Stimulated activated CD4-positive, alpha-beta T cell treated with anti-CD3 and anti-CD28 coated beads, Interleukin-2, amount 100 ng/mL, for 24 hours (primary cell): ENCODE measurements around the gene RPS21.
A peak's percentile ranks its signal among the peaks of the same experiment; 100 is the strongest.

Experiments used
- DNase-seq, 2 donors: peaks; one replicate each; pipeline ENCODE4 v3.0.0-alpha.2; 2020

RPS21 gene

GRCh38 chr20:62400021-62400420, 13.1 kb downstream of the RPS21 start:
- DNase-seq: no peak

GRCh38 chr20:62400541-62400940, 13.6 kb downstream of the RPS21 start:
- DNase-seq: no peak

DNA sequence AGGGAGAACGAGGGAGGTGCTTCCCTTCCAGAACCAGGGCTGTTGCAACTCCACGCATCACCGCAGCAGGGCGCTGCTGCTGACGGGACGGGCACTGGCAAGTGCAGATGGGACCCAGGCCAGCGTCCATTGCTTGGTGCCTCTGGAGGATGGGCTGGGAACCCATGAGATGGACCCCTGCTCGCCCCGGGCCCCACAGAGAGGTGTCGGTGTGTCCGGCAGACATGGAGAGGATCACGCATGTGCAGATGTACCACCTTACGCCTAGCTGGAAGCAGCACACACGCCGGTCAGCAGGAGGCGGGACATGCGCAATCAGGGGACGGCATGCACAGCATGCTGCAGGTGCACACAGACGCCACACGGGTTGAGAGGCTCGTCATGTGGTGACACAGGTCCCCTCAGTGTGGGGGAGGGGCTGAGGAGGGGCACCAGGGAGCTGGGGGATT, 14.5 kb downstream of the RPS21 start:
- no peak for DNase-seq

DNA sequence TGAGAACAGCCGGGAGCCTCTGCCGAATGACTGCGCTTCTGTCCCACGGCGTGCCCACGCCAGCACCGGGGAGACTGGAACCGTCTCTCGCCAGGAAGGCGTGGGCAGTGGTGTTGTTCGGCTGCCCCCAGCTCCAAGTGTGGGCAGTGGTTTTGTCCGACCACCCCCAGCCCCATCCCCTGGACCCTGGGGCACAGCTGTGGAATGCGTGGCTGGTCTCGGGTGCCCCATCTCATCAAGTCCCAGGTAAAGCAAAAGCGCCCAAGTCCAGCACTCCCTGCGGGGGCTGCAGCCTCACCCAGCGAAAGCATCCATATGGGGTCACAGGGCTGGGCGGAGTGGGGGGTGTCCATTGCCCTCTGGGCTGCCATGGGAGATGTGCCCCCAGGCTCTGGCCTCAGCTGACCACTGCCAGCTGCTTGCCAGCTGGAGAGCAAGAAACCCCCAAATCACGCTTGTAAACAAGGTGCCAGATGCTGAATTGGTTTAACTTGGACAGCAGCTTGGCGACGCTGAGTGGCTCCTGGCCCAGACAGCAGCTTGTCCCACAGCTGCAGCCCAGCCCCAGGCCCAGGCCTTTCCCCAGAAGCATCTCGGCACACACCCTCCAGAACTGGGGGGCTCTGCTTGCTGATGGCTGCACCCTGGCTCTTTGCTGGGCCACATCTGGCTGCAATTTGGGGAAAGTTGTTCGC, 15.7 kb downstream of the RPS21 start:
- DNase-seq: no peak

GRCh38 chr20:62403331-62403730, 16.4 kb downstream of the RPS21 start:
- DNase-seq: no peak

DNA sequence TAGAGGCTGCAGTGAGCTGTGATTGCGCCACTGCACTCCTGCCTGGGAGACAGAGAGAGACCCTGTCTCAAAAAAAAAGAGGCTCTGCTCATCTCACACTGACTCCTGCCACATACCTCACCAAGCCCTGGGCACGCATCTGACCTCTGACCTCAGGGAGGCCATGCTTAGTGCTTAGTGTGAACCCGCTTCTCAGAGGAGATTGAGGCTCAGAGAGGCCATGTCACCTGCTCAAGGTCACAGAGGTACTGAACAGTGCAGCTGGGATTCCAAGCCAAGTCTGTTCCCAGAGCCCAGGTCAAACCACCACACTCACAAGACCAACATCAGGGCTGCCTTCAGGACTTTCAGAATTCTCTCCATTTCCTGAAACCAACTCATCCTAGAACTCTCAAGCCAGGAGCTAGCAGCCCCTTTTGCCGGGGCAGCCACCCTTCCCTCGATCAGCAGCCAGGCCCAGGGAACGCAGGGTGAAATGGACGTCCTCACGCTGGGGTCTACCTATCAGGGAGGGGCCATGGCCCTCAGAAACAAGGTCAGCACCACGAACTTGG, 17.3 kb downstream of the RPS21 start:
- DNase-seq: no peak

- no peak for DNase-seq
Measured at GRCh38 chr20:62404761-62405107, 17.8 kb downstream of the RPS21 start.

DNA sequence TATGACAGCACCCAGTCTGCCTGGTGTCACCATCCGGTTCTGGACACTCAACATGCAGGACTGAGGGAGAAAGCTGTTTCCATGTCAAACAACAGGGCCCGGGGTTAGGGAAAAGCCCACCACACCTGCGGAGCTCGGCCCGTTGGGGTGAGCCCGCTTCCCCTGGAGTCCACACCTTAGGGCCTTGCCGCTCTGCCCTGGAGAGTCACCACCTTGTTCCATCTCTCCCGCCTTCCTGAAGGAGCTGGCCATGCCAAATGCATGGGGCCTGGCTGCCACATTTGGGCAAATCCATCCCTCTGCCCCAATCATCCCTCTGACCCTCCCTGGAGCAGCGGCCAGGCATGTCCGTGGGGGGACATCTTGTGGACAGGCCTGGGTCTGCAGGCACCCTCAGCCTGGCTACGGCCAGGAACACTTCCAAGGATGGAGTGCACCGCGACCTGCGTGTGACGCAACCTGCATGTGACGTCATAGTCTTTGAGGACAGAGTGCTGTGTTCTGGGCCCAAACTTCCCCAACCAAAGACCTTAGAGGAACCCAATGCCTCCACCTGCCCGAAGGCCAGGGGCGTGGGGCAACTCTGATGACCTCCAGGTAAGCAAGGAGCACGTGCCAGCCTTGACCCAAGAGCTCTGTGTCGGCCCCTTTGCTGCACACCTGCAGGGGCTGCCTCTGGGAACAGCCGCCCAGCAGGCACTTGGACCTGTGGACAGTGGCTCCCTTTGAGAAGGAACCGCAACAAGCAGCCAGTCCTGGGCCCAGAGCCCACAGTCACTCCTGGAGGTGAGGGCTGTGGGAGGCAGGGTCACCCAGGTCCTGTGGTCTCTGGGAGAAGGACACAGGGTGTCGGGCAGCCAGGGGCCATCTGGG, 18.4 kb downstream of the RPS21 start:
- no peak for DNase-seq

DNA sequence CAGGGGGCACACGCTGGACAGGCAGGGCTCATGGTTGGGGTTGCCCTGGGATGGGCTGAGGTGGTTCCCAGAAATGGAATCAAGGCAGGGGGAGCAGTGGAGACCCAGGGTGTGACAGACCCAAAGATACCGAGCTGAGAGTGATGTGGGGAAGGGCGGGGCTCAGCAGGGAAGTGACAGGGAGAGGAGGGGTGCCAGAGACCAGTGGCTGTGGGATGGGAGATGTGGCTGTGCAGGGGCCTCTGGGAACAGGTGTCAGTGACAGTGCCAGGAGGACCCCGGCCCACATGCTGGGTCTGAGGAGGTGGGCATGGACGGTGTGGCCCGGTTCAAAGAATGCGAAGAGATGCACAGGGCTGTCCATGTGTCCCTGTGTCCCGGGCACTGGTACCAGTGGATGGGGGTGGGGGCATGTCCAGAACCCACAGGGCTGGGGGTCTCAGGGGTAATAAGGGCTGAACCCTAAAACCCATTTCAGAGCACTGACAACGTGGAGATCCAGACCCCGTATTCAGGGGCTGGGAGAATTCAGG, 19.1 kb downstream of the RPS21 start:
- DNase-seq: no peak

DNA sequence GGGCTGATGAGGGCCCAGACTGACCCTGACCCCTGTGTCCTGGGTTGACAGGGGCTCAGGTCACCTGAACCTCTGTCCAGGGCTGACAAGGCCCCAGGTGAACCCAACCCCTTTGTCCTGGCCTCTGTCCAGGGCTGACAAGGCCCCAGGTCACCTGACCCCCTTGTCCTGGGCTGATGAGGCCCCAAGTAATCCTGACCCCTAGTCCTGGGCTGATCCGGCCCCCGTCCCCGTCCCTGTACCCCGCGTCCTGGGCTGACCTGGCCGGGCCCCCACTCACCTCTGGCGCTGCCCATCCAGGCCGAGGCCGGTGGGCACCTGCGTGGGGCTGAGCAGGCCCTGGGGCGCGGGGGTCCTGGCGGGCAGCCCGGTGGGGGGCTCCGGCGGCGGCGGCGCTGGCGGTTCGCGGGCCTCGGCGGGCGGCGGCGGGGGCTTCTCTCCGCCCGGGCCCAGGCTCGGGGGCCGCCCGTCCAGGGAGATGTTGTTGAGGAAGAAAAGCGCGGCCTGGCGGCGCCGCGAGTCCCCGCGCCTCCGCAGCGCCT, 19.8 kb downstream of the RPS21 start:
- DNase-seq: no peak

DNA sequence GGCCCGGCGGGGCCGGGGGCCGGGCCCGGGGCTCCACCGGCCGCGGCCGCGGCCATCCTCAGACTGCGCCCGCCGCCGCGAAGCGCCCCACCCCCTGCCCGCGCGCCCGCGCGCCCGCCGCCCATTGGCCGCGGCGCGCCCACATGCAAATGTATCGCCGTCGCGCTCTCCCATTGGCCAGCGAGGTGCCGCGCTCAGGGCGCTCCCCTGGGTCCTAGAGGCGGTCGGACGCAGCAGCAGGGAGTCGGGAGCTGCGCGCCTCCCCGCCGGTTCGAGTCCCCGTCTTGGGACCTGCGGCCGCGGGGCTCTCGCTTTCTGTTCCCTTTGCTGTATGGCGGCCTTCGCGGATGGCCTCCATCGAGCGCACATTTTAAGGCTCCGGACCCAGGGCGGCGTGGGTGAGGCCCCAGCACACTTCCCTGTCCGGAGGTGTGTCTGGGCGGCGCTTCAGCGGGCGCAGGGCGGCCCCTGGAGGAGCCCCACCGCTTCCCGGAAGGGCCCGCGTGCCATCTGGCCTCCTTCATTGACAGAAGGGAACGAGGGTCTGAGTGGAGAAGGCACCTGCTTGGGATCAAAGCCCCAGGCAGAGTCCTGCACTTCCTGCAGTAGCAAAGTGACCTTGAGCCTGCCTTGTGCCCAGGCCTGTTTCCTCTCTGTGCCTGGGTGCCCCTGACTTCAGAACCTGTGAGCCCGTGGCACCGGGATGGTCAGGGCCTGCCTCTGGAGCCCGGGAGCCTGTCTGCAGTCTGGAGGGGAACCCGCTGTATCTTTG, 20.5 kb downstream of the RPS21 start, which contains the start of gene CABLES2:
Gene CABLES2, minus strand, starts transcription at position 65 of the 772 bp plus-strand sequence. Its CDS starts 9 bp downstream, at position 56.
- peak; percentile 91 for DNase-seq

DNA sequence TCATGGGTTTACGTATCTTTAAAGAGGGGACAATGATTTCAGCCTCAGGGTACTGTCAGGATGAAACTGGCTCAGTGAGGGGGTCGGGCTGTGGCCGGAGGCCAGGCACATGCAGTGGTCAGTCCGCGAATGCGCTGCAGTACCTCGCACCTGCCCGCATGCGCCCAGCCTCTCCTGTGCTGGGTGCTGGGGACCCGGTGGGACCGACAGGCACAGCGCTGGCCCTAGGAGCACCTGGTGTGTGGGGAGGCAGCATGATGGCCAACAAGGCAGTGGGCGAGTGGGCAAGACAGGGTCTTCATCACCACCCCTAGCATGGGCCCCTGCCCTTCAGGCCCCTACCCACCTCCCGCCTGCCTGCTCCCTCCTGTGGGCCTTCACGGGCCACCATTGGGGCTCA, 21.2 kb downstream of the RPS21 start:
- DNase-seq: no peak

DNA sequence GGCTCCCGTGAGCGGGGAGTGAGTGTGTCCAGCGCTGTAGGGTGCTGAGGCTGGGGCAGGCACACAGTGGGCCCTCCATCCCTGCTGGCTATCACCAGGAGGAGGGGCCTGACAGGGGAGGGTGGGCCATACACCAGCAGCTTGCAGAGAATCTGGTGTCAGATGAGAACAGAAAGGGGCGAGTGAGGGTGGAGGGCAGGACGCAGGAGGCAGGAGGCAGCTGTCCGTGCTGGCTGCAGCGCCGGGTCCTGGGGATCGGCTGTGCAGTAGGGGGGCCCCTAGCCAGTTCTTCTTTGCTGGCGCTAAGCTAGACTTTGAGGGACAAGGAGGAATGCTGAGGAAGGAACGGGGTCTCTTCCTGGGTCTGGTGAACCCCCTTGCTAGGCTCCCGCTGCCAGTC, 21.7 kb downstream of the RPS21 start:
- DNase-seq: no peak

- DNase-seq: no peak
Measured at GRCh38 chr20:62409086-62409853, 22.4 kb downstream of the RPS21 start.

GRCh38 chr20:62409931-62410745, 23.2 kb downstream of the RPS21 start:
- peak; percentile 37 to 52 for DNase-seq

DNA sequence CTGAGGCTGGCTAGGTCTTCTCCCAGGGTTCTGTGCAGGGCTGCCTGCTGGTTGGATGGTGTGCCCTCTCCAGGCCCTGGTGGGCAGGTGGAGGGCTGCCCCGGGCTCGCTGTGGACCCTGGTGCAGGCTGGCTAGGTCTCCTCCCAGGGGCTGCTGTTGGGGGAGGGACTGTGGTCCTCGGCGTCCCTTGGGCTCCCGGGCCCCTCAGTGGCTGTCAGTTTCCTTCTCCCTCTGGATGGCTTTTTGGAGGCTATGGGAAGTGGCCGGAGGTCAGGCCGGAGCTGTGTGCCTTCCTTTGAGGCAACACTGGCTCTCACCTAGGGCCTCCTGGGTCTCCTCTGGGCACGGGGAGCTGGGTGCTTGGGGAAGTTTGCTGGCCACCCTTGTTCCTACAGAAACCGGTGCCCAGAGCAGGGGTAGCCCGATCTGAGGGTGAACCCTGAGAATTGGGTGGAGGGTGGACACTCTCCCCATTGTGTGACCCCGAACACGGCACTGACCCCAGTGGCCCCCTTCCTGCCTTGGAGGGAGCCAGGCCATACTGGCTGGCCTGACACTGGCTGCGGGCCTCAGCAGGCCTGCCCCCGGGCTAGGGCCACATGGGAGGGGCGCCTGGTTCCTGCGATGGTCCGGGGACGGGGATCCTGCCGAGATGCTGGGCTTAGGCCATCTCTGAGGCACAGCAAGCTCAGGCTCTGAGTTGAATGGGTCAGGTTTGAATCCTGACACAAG, 24.0 kb downstream of the RPS21 start:
- no peak for DNase-seq

DNA sequence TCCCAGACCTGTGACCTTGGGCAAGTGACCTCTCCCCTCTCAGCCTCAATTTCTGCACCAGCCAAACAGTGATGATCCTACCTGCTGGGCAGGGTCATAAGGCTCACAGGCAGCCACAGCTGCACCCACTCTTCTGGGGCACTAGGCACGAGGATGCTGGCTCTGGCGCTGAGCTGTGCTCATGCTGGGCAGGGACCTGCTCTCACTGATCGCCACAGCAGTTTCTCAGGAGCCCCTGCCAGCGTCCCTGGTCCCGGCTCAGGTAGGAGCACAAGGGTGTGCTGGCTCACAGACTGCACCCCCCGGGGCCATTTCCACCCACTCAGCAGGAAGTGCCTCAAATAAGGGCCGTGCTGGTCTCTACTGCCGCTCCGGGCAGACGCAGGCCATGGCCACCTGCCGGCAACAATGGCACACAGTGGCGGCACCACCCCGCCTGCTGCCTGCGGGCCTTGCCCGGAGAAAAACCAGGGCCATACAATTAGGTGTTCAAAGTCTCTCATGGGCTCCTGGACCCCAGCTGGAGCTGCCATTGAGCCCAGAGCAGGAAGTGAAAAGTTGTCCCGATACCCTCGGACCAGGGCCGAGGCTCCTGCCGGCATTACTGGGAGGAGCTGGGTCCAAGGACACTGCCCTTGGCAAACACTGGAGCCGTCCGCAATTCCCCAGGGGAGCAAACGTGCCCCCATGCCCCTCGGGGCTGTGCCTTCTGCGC, 24.7 kb downstream of the RPS21 start:
- no peak for DNase-seq

DNA sequence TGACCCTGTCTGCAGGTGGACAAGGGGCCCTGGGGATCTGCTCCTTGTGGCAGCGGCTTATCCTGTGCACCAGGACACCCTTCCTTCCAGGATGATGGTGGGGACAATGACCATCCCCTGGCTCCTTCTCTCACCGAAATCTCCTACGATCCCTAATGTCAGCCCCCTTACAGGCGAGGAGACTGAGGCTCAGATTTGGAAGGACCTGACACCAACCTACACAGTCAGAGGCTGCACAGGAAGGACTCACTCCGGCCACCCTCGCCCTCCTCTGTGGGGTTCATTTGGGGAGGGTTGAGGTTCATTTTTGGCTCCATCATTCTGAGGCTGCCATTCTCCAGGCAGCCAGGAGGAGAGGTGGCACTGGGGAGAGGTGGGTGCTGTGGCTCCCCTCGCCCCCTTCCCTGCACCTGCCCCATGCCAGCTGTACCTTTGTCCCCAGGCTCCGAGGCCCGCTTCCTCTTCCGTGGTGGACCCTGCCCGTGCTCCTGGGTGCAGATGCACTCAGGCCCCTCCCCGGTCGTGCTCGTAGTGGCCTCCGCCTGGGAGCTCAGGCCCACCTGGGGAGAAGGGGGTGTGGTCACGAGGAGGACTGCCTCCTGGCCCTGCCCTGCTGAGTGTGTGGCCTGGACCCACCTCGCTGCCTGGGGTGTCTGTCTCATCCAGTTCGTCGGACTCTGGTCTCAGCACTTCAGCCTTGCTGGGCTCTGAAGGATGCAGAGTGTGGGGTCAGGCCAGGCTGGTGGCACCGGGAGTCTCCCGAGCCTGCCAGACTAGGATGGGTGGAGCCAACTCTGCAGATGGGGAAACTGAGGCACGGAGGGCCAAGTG, 25.5 kb downstream of the RPS21 start:
- DNase-seq: no peak
